Measurements from ENCODE around the gene ZNF710.
"Not testable (repeated sequence)": the region's sequence is repeated elsewhere in the genome, so short reads cannot be mapped to it uniquely, and the experiment has no call there.

ZNF710 gene

GRCh38 chr15:90001062-90001682, at the start of gene ZNF710:
Gene ZNF710 (plus strand): TSS chr15:90001324. CDS start chr15:90067138, 65,814 bp downstream.
- Mint-ChIP-seq H3K27ac (peak within 1 kb of the TSS; percentile 97), H3K36me3 (ENCODE audit: low read depth) (peaks cover 9% of the 10 kb centered on the region), H3K4me1 (peaks cover 45% of the 10 kb centered on the region), H3K9me3 (no peaks in the 10 kb centered on the region), H3K27me3 (no peaks in the 10 kb centered on the region), H3K4me3 (peak within 1 kb of the TSS; percentile 95)
- peak; percentile 36 for DNase-seq
- ATAC-seq, result peak; percentile 20

DNA sequence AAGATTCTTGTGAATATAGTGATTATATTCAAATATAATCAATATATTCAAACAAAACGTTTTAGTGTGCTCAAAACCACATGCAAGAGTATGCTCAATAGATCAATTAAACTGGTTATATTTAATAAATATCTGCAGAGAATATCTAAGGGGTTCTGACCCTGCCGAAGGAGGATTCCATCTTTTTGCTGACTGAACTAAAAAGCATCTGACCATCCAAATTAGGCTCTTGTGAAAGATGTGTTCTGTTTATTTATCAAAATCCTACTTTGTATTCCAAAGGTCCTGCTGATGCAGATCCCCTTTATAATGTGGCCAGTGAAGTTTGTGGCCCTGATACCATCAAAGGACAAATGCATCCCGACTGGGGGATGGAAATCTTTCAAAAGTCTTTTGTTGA, 46.6 kb upstream of the ZNF710 start:
- Mint-ChIP-seq H3K4me3 (no peak overlapping the region), H3K36me3 (ENCODE audit: low read depth) (no peaks in the 10 kb centered on the region), H3K27me3 (no peaks in the 10 kb centered on the region), H3K4me1 (no peaks in the 10 kb centered on the region), H3K27ac (no peak overlapping the region), H3K9me3 (no peaks in the 10 kb centered on the region)
- DNase-seq, result no peak
- no peak for ATAC-seq

DNA sequence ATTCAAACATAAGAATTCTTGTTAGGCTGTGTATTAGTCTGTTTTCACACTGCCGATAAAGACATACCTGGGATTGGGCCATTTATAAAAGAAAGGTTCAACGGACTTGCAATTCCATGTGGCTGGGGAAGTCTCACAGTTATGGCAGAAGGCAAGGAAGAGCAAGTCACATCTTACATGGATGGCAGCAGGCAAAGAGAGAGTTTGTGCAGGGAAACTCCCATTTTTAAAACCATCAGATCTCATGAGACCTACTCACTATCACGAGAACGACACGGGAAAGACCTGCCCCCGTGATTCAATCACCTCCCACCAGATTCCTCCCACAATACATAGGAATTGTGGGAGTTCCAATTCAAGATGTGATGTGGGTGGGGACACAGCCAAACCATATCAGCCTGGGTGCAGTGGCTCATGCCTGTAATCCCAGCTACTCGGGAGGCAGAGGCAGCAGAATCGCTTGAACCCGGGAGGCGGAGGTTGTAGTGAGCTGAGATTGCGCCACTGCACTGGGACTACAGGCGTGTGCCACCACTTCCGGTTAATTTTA, 45.6 kb upstream of the ZNF710 start:
- not testable (repeated sequence) for ATAC-seq; H3K27me3 Mint-ChIP-seq; DNase-seq; H3K27ac Mint-ChIP-seq; H3K4me3 Mint-ChIP-seq; H3K36me3 Mint-ChIP-seq (ENCODE audit: low read depth); H3K9me3 Mint-ChIP-seq; H3K4me1 Mint-ChIP-seq

- DNase-seq, result no peak
- H3K36me3 Mint-ChIP-seq (ENCODE audit: low read depth), result no peaks in the 10 kb centered on the region
- H3K9me3 Mint-ChIP-seq, result no peaks in the 10 kb centered on the region
- no peak overlapping the region for H3K27ac Mint-ChIP-seq
- no peak for ATAC-seq
- H3K4me3 Mint-ChIP-seq, result no peak overlapping the region
- H3K27me3 Mint-ChIP-seq, result no peaks in the 10 kb centered on the region
- no peaks in the 10 kb centered on the region for H3K4me1 Mint-ChIP-seq
Observed at GRCh38 chr15:89958107-89958805, 42.9 kb upstream of the ZNF710 start.

DNA sequence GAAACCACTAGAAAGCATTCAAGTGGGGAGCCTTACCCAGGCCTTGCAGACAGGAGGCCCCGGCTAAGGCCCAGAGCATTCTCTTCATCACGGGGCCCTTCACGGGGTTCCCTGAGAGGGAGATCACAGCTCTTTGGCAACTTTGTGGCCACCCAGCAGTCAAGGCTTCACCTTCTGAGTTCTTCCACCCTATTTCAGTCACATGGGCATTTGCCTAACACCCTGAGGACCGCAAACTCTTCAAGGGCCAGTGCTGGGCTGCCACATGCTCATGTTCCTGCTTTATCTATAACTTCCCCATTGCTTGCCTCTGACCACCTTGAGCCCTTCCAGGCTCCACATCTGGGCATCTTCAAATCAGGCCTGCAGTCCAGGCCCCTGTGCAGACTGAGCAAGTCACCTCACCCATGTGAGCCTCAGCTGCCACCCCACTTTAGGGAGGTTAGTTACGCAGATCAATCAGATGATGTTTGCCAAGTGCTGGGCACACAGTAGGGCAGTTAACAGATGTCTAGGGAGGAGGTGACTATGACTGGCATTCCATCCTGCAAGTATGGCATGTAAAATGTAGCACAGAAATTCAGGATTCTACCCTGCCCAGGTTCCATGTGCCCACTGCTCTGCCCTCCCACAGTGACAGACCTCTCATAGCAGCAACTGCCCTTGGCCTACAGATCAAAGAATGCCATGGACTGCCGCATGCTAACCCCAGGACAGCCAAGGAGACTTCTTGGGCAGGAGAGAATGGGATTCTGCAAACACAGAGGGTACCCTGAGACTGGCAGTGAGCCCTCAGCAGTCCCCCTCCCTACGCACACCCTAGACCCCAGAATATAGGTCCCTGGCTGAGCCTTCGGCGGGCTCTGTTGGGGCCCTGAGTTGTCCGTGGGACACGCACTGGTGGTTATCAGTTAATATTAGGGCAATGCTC, 37.6 kb upstream of the ZNF710 start:
- H3K36me3 Mint-ChIP-seq (ENCODE audit: low read depth), result no peaks in the 10 kb centered on the region
- no peaks in the 10 kb centered on the region for H3K27me3 Mint-ChIP-seq
- ATAC-seq, result no peak
- no peaks in the 10 kb centered on the region for H3K4me1 Mint-ChIP-seq
- H3K4me3 Mint-ChIP-seq, result no peak overlapping the region
- H3K9me3 Mint-ChIP-seq, result no peaks in the 10 kb centered on the region
- H3K27ac Mint-ChIP-seq, result no peak overlapping the region
- DNase-seq, result no peak

DNA sequence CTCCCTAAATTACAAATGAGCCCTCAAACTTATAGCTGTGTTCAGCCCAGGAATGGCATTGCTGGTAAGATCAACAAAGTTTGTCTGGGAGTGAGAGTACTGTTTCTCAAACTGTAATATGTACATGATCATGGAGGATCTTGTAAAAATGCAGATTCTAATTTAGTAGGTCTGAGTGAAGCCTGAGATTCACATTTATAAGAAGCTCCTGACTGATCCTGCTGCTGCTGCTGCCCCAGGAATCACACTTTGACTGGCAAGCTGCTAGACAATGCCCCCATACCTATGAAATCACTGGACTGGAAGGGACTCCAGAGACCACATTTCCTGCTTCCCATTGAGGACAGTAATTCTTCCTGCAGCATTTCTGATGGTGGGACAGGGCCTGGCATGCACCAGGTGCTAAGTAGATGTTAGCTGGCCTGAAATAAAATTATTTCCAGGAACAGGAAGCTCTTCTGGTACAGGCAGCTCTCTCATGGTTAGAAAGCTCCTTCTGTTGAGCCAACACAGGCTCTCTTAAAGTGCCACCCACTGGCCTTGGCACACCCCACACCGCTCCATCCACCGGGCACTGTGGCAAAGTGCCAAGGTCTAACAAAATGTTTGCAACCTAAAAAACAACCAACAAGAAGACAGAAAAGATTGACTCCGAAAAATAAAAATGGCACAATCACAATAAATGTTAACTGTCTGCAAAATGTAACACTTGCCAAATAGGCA, 36.7 kb upstream of the ZNF710 start:
- ATAC-seq (no peak), DNase-seq (no peak)
- Mint-ChIP-seq H3K4me3 (no peak overlapping the region), H3K4me1 (no peaks in the 10 kb centered on the region), H3K36me3 (ENCODE audit: low read depth) (no peaks in the 10 kb centered on the region), H3K27ac (no peak overlapping the region), H3K27me3 (peaks cover 2% of the 10 kb centered on the region), H3K9me3 (no peaks in the 10 kb centered on the region)

GRCh38 chr15:89967881-89968280, 33.2 kb upstream of the ZNF710 start:
- H3K4me3 Mint-ChIP-seq, result no peak overlapping the region
- no peaks in the 10 kb centered on the region for H3K36me3 Mint-ChIP-seq (ENCODE audit: low read depth)
- no peak overlapping the region for H3K27ac Mint-ChIP-seq
- H3K9me3 Mint-ChIP-seq, result no peaks in the 10 kb centered on the region
- no peaks in the 10 kb centered on the region for H3K4me1 Mint-ChIP-seq
- ATAC-seq (no peak), DNase-seq (no peak)
- H3K27me3 Mint-ChIP-seq, result peaks cover 2% of the 10 kb centered on the region

GRCh38 chr15:89971592-89971997, 29.5 kb upstream of the ZNF710 start:
- H3K27ac Mint-ChIP-seq, result no peak overlapping the region

DNA sequence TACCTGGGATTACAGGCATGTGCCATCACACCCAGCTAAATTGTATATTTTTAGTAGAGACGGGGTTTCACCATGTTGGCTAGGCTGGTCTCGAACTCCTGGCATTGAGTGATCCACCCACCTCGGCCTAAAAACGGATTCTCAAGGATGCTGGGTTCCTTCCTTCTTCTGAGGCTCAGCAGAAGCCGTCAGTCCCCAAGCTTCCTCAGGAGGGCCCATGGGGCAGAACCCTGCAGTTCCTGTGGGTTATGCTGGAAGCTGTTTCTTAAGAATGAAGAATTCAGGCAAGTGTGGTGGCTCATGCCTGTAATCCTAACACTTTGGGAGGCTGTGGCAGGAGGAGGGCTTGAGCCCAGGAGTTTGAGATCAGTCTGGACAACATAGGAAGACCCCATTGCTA, 29.0 kb upstream of the ZNF710 start:
- H3K9me3 Mint-ChIP-seq, result no peaks in the 10 kb centered on the region
- DNase-seq, result no peak
- no peak overlapping the region for H3K27ac Mint-ChIP-seq
- H3K27me3 Mint-ChIP-seq, result peaks cover 2% of the 10 kb centered on the region
- H3K36me3 Mint-ChIP-seq (ENCODE audit: low read depth), result no peaks in the 10 kb centered on the region
- no peak for ATAC-seq
- no peak overlapping the region for H3K4me3 Mint-ChIP-seq
- H3K4me1 Mint-ChIP-seq, result peaks cover 4% of the 10 kb centered on the region

More at GRCh38 chr15:89971592-89971997, 29.5 kb upstream of the ZNF710 start:
- DNase-seq (peak; percentile 52), ATAC-seq (peak; percentile 86)
- Mint-ChIP-seq H3K9me3 (no peaks in the 10 kb centered on the region), H3K36me3 (ENCODE audit: low read depth) (no peaks in the 10 kb centered on the region), H3K27me3 (peaks cover 2% of the 10 kb centered on the region), H3K4me3 (no peak overlapping the region), H3K4me1 (peaks cover 4% of the 10 kb centered on the region)

DNA sequence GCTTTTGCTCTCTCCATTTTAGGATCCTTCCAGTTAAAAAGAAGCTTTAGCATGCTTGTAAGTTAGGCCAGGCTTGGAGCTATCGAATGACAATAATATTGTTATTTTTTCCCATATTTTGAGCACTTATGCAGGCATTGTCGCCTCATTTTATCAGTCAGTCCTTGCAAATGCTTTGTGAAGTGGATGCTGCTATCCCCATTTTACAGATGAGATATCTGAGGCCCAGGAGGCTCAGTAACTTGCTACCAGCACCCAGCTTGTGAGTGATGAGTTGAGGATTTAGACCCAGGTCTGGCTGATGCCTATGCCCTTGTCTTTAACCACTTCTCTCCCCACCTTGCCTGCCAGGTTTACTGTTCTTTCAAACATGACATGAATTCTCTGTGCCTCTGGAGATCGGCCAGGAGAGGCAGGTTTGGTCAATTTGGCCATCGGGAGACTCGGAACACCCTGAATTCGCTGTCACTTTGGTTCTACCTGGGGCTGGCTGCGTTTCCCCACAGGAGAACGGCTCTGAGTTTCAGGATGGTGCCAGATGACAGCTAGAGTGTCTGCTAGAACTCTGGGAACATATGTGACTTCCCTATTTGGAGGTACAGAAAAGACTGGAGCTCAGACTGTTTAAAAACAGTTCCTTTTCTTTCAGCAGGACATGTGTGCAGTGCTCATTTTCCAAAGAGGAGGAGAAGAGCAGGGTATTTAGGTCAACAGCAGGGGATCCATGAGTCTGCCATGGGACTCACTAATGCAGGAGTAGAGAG, 25.5 kb upstream of the ZNF710 start:
- no peaks in the 10 kb centered on the region for H3K9me3 Mint-ChIP-seq

DNA sequence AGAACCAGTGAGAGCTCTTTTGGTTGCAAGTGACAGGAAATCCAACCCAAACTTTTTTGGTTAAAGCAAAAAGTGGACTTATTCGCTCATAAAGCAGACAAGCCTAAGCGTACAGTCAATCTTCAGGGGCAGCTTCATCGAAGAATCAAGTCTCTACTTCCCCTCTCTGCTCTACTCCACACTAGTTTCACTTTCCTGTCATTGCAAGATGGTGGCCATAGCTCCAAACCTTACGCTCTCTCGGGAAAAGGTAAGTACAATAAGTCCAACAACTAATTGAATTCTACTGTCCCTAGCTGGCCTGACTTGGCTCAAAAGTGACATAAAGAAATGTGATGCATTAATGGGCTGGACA, 24.9 kb upstream of the ZNF710 start:
- H3K27ac Mint-ChIP-seq, result no peak overlapping the region
- H3K4me3 Mint-ChIP-seq, result no peak overlapping the region
- no peaks in the 10 kb centered on the region for H3K27me3 Mint-ChIP-seq
- DNase-seq (no peak), ATAC-seq (no peak)
- H3K36me3 Mint-ChIP-seq (ENCODE audit: low read depth), result no peaks in the 10 kb centered on the region
- H3K4me1 Mint-ChIP-seq, result peaks cover 4% of the 10 kb centered on the region
- H3K9me3 Mint-ChIP-seq, result no peaks in the 10 kb centered on the region

More for the DNA sequence above, 25.5 kb upstream of the ZNF710 start:
- Mint-ChIP-seq H3K4me3 (no peak overlapping the region), H3K4me1 (peaks cover 4% of the 10 kb centered on the region), H3K27ac (no peak overlapping the region), H3K27me3 (no peaks in the 10 kb centered on the region), H3K36me3 (ENCODE audit: low read depth) (no peaks in the 10 kb centered on the region)
- no peak for DNase-seq
- ATAC-seq, result no peak

DNA sequence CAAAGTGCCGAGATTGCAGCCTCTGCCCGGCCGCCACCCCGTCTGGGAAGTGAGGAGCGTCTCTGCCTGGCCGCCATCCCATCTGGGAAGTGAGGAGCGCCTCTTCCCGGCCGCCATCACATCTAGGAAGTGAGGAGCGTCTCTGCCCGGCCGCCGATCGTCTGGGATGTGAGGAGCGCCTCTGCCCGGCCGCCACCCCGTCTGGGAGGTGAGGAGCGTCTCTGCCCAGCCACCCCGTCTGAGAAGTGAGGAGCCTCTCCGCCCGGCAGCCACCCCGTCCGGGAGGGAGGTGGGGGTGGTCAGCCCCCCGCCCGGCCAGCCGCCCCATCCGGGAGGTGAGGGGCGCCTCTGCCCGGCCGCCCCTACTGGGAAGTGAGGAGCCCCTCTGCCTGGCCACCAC, 23.3 kb upstream of the ZNF710 start:
- not testable (repeated sequence) for H3K36me3 Mint-ChIP-seq (ENCODE audit: low read depth); DNase-seq; H3K27ac Mint-ChIP-seq; H3K4me3 Mint-ChIP-seq; ATAC-seq; H3K4me1 Mint-ChIP-seq; H3K27me3 Mint-ChIP-seq; H3K9me3 Mint-ChIP-seq

DNA sequence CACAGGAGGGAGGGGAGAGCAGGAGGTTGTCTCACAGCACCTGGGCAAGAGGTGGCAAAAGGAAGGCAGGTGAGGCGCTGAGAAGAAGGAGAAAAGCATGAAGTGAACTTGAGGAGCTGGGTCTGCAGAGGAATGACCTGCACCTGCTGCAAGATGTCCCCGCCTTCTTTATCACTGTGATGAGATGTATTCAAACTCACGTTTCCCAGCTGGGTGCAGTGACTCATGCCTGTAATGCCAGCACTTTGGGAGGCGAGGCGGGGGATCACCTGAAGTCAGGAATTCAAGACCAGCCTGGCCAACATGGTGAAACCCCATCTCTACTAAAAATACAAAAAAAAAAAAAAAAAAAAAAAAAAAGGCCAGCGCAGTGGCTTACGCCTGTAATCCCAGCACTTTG, 22.2 kb upstream of the ZNF710 start:
- no peak overlapping the region for H3K4me3 Mint-ChIP-seq
- H3K4me1 Mint-ChIP-seq, result peaks cover 4% of the 10 kb centered on the region
- H3K9me3 Mint-ChIP-seq, result no peaks in the 10 kb centered on the region
- no peak for DNase-seq
- H3K27ac Mint-ChIP-seq, result no peak overlapping the region
- peaks cover 5% of the 10 kb centered on the region for H3K27me3 Mint-ChIP-seq
- ATAC-seq, result no peak
- H3K36me3 Mint-ChIP-seq (ENCODE audit: low read depth), result no peaks in the 10 kb centered on the region

Measured in activated naive CD8-positive, alpha-beta T cell treated with anti-CD3 and anti-CD28 coated beads, Interleukin-2, amount 50 U/mL, for 24 hours (primary cell).